Esophagus muscularis mucosa (tissue), 4 donors: ENCODE measurements around the gene FAM177B. TPM values are rescaled to one million over a fixed set of nuclear protein-coding genes. Genes with fewer than 3 reads are reported as not detected.
A peak's percentile ranks its signal among the peaks of the same experiment; 100 is the strongest.

Source experiments
- DNase-seq: peaks from one replicate; pipeline ENCODE4 v3.0.0-alpha.2; 2017; ENCODE audit errors: extremely low spot score
- H3K27ac ChIP-seq, 4 donors: fragments of 200-600 bp; sonication (generic); replicated peaks in 1 of 4; 1 replicate in 3 of 4; 2 replicates in 1 of 4; pipeline ENCODE4 v1.5.1; 2016 to 2019; ENCODE audit warnings: mild to moderate bottlenecking in 1 of 4
- H3K27me3 ChIP-seq, 4 donors: fragments of 200-600 bp; sonication (generic); one replicate each; pipeline versions ENCODE4 v1.5.1 to v1.6.0; 2016 to 2019
- H3K36me3 ChIP-seq, 4 donors: fragments of 200-600 bp; sonication (generic); one replicate each; pipeline ENCODE4 v1.5.1; 2016 to 2019
- H3K4me1 ChIP-seq, 4 donors: fragments of 200-600 bp; sonication (generic); one replicate each; pipeline ENCODE4 v1.5.1; 2016 to 2019
- H3K4me3 ChIP-seq, 4 donors: fragments of 200-600 bp; sonication (generic); 1 replicate in 2 of 4; 2 replicates in 2 of 4; pipeline ENCODE4 v1.5.1; 2016 to 2019; ENCODE audit warnings: mild to moderate bottlenecking in 4 of 4, moderate library complexity in 1 of 4
- H3K9me3 ChIP-seq, 4 donors: fragments of 200-600 bp; sonication (generic); 1 replicate in 3 of 4; 2 replicates in 1 of 4; pipeline ENCODE4 v1.5.1; 2016 to 2019
- EP300 ChIP-seq: sonication (generic); formaldehyde crosslinking; IDR thresholded peaks from one replicate; pipeline ENCODE4 v1.6.1; 2017; ENCODE audit warnings: antibody characterized with exemption
- POLR2A ChIP-seq: fragments of 450-650 bp; IDR thresholded peaks from one replicate; pipeline ENCODE4 v1.6.1; 2017; ENCODE audit warnings: antibody characterized with exemption, moderate library complexity, mild to moderate bottlenecking, low read depth
- POLR2AphosphoS5 ChIP-seq, 2 donors: sonication (generic); formaldehyde crosslinking; IDR thresholded peaks; one replicate each; pipeline ENCODE4 v1.6.1; 2017; ENCODE audit warnings: antibody characterized with exemption in 2 of 2
- WGBS: methylation state at CpG from one replicate; pipeline ENCODE4 v1.1.5; 2018; 5-methylcytosine and 5-hydroxymethylcytosine counted together
- intact Hi-C: fragments of 100-400 bp; cut with DNase I; formaldehyde crosslinking; loops from one replicate; pipeline ENCODE4 v1.15.1; 2023
- total RNA-seq, 4 donors: library from RNA; depleted of rRNA; stranded (reverse); fragments of >200 nt; gene quantifications; one replicate each; pipeline versions ENCODE4 v1.1.0 to v1.2.1, GENCODE V29; 2016
- TF ChIP-seq, protein P1 (sequence below), 3 experiments: fragments of 200-600 bp in 2 of 3; fragments of 450-650 bp in 1 of 3; sonication (generic) in 2 of 3; IDR thresholded peaks; one replicate each; pipeline ENCODE4 v1.5.1; 2017 to 2019; ENCODE audit warnings: antibody characterized with exemption in 3 of 3, mild to moderate bottlenecking in 2 of 3, moderate library complexity in 1 of 3

Gene FAM177B
- total RNA-seq, 4 donors from 2014 or later: 0.42 to 1.3 TPM; not detected in 2

- Histone ChIP-seq H3K36me3 (peaks cover 0 to 42% (median 11%) of the 10 kb centered on the region in 4 donors), H3K27ac (no peak overlapping the region), H3K4me1 (peaks cover 0 to 8% (median 0%) of the 10 kb centered on the region in 4 donors), H3K4me3 (no peak overlapping the region), H3K27me3 (no peaks in the 10 kb centered on the region), H3K9me3 (no peaks in the 10 kb centered on the region)
- TF ChIP-seq, protein P1, sequence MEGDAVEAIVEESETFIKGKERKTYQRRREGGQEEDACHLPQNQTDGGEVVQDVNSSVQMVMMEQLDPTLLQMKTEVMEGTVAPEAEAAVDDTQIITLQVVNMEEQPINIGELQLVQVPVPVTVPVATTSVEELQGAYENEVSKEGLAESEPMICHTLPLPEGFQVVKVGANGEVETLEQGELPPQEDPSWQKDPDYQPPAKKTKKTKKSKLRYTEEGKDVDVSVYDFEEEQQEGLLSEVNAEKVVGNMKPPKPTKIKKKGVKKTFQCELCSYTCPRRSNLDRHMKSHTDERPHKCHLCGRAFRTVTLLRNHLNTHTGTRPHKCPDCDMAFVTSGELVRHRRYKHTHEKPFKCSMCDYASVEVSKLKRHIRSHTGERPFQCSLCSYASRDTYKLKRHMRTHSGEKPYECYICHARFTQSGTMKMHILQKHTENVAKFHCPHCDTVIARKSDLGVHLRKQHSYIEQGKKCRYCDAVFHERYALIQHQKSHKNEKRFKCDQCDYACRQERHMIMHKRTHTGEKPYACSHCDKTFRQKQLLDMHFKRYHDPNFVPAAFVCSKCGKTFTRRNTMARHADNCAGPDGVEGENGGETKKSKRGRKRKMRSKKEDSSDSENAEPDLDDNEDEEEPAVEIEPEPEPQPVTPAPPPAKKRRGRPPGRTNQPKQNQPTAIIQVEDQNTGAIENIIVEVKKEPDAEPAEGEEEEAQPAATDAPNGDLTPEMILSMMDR (IDR thresholded peaks at IDR 0.05): no peak
- TF ChIP-seq POLR2A (no peak), POLR2AphosphoS5 (IDR thresholded peaks at IDR 0.05) (no peak), EP300 (no peak)
- no peak for DNase-seq
- 94% methylated on average over 4 of the region's 4 CpGs for WGBS
- intact Hi-C loops: no loop called here
These were observed 34.8 kb upstream of the FAM177B start for GRCh38 chr1:222702210-222702609.

DNA sequence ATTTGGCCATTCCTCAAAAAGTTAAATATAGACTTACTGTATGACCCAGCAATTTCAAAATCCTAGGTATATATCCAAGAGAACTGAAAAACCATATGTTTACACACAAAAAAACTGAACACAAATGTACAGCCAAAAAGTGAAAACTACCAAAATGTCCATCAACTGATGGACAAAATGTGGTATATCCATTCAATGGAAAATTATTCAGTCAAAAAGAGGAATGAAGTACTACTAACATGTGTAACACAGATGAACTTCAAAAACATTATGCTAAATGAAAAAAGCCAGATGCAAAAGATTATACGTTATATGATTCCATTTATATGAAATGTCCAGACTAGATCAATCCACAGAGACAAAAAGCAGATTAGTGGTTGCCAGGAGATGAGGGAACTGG, 32.7 kb upstream of the FAM177B start:
- Histone ChIP-seq H3K4me1 (peaks cover 0 to 9% (median 6%) of the 10 kb centered on the region in 4 donors), H3K9me3 (no peaks in the 10 kb centered on the region), H3K27ac (no peak overlapping the region), H3K36me3 (peaks cover 0 to 33% (median 11%) of the 10 kb centered on the region in 4 donors), H3K4me3 (no peak overlapping the region), H3K27me3 (no peaks in the 10 kb centered on the region)
- DNase-seq: no peak
- 78% methylated on average over 1 of the region's 1 CpG for WGBS
- TF ChIP-seq EP300 (no peak), POLR2A (no peak), POLR2AphosphoS5 (IDR thresholded peaks at IDR 0.05) (no peak)
- TF ChIP-seq, protein P1 (IDR thresholded peaks at IDR 0.05): no peak
- intact Hi-C loops: no loop called here

DNA sequence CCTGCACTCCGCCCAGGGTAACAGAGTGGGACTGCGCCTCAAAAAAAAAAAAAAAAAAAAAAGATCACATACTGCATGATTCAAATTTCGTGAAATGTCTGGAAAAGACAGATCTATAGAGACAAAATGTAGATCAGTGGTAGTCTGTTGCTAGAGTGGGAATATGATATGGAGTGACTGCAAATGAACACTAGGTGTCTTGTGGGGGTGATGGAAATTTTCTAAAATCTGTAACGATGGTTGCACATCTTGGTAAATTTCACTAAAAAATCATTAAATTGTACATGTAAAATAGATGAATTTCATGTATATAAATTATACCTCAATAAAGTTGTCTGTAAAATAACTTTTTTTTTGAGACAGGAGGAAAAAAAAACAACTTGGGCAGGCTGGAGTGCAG, 30.2 kb upstream of the FAM177B start:
- H3K36me3 ChIP-seq: peaks cover 0 to 11% (median 5%) of the 10 kb centered on the region in 4 donors
- H3K27me3 ChIP-seq: no peaks in the 10 kb centered on the region
- no peak for TF ChIP-seq EP300
- no peak for TF ChIP-seq POLR2A
- TF ChIP-seq POLR2AphosphoS5 (IDR thresholded peaks at IDR 0.05): no peak
- TF ChIP-seq, protein P1 (IDR thresholded peaks at IDR 0.05): peak in 1 of 3 experiments; percentile 8
- peaks cover 14 to 29% (median 26%) of the 10 kb centered on the region in 4 donors for H3K4me1 ChIP-seq
- WGBS: 96% methylated on average over 4 of the region's 4 CpGs
- no peaks in the 10 kb centered on the region for H3K9me3 ChIP-seq
- H3K4me3 ChIP-seq: no peak overlapping the region
- H3K27ac ChIP-seq: no peak overlapping the region
- intact Hi-C loops: no loop called here
- DNase-seq: no peak

DNA sequence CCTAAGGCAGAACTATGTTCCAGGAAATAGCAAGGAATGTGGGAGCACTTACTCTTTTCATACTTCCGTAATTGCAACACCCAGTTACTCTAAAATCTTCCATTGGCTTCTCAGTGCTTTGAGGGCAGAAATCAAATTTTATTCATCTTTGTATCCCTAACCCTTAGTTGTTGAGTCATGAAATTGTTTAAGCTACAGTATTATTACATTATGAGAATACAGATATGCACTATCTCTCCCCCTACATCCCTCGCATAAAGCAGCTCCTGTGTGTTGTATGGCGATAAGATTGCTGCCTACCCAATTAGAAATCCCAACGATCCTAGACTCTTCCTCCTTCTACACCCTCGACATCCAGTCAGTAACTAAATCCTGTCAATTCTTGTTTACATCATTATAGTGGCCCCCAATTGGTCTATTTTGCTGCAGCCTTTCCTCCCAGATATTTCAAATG, 27.3 kb upstream of the FAM177B start:
- intact Hi-C loops: loop anchor here (10.0 kb wide), 1 partner anchor 65 kb away; no protein-coding TSS in a partner anchor
- Histone ChIP-seq H3K36me3 (no peaks in the 10 kb centered on the region), H3K9me3 (no peaks in the 10 kb centered on the region), H3K4me3 (no peak overlapping the region), H3K27ac (no peak overlapping the region), H3K27me3 (no peaks in the 10 kb centered on the region), H3K4me1 (peaks cover 14 to 41% (median 37%) of the 10 kb centered on the region in 4 donors)
- no peak for DNase-seq
- TF ChIP-seq POLR2AphosphoS5 (IDR thresholded peaks at IDR 0.05) (no peak), POLR2A (no peak), EP300 (no peak)
- TF ChIP-seq, protein P1 (IDR thresholded peaks at IDR 0.05): no peak
- WGBS: 85% methylated on average over 5 of the region's 5 CpGs
